HG02610 (cell line): ENCODE measurements around the gene SLC43A1.
A peak's percentile ranks its signal among the peaks of the same experiment; 100 is the strongest.
"Not testable (repeated sequence)": the region's sequence is repeated elsewhere in the genome, so short reads cannot be mapped to it uniquely, and the experiment has no call there.

Experiments used
- ATAC-seq: cut with Tn5 transposase; IDR thresholded peaks from one replicate; pipeline ENCODE4 v1.9.1; 2021; ENCODE audit warnings: mild to moderate bottlenecking, moderate library complexity; ENCODE audit not compliant: unreplicated experiment

The SLC43A1 gene

DNA sequence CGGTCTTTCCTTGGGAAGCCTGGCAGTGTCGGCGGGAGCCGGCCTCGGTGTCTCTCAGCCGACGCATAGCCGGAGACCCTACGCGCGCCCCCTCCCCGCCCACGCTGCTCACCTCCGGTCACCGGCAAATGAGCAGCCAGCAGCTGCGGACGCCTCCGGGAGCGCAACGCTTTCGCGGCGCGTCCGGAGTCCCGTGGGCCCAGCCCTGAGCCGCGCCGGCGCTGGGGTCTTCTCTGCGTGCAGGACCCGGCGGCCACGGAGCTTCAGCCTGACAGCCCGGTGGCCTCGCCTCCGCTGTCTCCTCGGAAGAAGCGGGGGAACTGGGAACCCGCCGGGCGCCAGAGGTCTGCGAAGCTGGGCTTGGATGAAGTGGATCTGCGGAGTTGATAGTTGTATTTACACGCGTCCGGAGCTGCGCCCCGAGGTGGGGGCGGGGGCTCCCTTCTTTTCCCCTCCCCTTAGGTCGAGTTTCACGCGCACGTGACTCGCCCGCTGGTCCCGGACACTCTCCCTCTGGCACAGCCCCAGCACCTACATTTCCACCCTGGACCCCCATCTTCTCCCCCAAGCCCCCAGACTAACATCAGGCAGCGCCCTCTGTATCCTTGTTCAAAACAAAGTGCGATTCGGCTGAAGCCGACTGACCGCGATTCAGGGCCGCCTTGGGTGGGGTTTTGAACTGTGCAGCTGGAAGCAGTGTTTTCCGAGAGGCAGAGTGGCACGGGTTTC lies at the start of gene SLC43A1:
TSS of gene SLC43A1 (minus strand) at position 371 of the 729 bp plus-strand sequence. CDS start 1,591 bp downstream, outside the sequence.
- peak; percentile 24 for ATAC-seq

DNA sequence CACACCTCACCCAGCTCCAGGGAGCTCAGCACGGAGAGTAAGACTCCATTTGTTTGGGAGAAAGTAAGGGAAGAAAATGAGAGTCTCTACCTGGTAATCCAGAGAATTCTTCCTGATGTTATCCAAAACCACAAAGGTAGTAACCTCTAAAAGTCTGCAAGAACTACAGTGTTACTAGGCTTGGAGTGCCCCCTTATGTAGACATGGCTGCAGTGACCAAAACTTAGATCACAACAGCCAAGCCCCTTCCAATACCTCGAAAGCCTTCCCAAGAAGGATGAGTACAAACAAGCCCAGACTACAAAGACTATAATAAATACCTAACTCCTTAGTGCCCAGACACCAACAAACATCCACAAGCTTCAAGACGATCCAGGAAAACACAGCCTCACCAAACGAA lies 47.1 kb upstream of the SLC43A1 start:
- no peak for ATAC-seq

DNA sequence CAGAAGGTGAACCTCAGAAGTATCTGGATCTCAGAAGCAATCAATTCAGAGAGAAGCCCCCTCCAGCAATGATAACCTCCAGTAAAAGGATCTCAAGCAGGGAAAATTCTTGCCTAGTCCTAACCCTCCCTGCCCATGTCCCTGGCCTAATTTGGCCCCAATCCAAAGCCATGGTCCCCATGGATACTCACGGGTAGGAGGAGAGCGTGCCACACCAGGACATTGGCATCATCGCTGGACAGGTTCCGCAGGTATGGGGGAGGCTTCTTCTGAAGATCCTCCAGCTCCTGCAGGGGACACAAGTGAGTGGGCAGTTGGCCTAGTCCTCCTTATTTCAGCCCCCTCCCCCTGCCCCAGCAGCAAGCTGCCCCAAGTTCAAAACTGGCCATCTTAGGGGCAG lies 44.6 kb upstream of the SLC43A1 start:
- ATAC-seq, result no peak

DNA sequence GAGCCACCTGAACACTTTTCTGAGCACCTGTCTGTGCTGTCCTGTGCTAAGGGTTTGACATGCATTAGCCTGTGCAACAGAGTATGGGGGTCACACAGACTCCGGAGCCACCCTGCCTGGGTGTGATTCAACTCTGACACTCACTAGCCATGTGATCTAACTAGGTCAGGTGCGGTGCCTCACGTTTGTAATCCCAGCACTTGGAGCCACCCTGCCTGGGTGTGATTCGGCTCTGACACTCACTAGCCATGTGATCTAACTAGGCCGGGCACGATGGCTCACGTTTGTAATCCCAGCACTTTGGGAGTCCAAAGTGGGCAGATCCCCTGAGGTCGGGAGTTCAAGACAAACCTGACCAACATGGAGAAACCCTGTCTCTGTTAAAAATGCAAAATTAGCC lies 40.5 kb upstream of the SLC43A1 start:
- ATAC-seq, result no peak

DNA sequence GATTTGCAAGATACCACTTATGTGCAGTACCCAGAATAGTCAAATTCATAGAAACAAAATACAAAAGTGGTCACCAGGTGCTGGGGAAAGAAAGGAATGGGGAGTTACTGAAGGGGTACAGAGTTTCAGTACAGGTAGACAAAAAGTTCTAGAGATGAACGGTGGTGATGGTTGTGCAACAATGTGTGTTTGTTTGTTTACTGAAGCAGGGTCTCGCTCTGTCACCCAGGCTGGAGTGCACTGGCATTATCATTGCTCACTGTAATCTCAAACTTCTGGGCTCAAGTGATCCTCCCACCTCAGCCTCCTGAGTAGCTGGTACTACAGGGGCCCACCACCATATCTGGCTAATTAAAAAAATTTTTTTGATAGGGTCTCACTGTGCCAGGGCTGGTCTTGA lies 39.9 kb upstream of the SLC43A1 start:
- ATAC-seq, result no peak

DNA sequence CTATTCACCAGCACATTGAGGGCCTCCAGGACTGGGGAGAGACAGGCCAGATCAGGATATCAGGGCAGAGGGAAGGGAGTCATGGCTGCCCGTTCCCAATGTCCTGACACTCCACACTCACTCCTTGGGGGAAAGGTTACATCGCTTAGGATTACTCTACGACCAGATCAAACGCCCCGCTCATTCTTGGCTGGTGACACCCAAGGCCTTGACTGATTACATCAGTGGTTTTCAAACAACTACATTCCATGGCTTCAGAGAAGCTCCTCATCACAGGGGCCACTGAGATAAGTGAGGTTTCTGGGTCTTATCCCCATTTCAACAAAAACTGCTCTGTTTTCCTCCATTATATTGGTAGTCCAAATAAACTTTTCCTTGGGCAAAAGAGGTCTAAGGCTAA lies 37.0 kb upstream of the SLC43A1 start:
- no peak for ATAC-seq

DNA sequence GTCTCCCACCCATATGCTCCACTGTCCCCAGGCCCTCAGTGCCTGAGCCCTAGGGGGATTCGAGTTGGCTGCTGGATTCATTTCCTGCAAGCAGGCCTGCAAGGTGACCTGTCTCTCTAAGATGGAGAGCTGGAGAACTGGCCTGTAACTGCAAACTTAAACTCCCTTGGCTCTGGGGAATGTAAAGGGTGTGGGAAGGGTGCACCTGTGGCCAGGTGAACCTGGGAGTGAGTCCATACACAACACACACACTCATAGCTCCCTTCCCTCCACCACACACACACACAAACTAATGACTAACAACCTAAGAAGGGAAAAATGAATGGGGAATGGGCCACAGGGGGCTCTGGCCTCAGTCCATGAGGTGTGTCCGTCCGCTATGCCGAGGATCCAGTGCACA lies 36.4 kb upstream of the SLC43A1 start:
- no peak for ATAC-seq

DNA sequence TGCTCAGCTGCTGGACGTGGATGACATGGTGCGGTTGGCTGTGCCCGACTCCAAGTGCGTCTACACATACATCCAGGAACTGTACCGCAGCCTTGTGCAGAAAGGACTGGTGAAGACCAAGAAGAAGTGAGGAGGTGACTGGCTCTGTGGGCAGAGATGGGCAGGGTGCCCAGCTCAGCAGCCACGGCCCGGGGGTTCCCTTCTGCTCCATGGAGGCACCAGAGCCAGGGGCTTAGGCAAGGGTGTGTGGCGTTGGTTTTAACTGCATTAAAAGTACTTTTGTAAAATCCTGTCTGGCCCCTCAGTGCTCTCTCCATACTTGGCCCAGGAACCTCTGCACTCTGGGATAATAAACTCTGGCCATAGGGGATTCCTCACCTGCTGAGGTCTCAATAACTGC lies 34.5 kb upstream of the SLC43A1 start:
- no peak for ATAC-seq

DNA sequence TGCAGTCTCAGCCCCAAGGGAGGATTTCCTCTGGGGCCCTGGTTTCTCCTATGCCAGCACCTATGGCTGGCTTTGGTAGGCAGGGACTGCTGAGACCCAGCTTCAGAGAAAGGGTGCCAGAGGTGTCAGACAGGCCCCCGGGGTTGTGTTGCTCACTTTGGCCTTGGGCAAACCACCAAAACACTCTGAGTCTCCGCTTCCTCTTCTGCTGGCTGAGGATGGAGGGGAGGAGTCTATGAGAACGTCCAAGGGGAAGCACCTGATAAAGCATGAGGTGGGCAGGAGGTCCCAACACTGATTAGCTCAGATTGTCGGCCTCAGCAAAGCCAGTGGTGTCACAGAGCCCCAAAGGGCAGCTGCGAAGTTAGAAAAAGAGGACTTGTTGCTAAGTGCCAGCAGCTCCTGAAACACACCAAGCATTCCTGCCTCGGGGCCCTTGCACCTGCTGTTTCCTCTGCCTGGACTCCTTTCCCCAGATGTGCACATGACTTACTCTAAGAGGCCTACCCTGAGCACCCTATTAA lies 32.4 kb upstream of the SLC43A1 start:
- peak; percentile 81 for ATAC-seq

DNA sequence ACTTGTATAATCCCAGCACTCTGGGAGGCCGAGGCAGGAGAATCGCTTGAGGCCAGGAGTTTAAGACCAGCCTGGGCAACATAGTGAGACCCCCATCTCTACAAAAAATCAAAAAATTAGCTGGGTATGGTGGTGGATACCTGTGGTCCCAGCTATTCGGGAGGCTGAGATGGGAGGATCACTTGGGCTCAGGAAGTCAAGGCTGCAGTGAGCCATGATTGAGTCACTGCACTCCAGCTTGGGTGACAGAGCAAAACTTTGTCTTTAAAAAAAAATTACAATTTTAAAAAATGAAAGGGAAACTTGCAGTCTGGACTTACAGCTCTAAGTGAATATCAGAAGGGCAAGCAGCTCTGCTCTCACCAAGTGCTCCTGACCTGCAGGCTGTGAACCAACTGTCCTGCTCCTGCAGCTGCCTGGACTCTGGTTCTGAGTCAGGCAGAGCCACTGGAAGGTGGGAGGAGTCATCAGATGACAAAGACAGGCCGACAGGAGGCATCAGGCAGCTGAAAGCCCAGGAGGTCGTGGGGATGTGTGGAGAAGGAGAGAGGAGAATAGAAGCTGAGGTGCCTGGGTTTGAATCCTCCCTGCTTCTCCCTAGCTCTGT lies 31.5 kb upstream of the SLC43A1 start:
- ATAC-seq, result peak; percentile 76

DNA sequence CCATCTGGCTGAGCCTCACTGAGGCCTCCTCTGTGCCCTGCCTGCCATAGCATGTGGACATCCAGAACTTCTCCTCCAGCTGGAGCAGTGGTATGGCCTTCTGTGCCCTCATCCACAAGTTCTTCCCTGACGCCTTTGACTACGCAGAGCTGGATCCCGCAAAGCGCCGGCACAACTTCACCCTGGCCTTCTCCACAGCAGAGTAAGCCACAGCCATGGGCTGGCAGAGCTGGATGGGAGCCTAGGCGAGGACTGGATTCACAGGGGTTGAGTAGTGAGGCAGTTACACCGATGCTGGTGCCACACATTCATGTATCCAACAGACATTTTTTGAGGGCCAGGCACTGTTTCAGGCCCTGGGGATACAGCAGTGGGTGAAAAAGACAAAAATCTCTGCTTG lies 30.9 kb upstream of the SLC43A1 start:
- ATAC-seq, result no peak

DNA sequence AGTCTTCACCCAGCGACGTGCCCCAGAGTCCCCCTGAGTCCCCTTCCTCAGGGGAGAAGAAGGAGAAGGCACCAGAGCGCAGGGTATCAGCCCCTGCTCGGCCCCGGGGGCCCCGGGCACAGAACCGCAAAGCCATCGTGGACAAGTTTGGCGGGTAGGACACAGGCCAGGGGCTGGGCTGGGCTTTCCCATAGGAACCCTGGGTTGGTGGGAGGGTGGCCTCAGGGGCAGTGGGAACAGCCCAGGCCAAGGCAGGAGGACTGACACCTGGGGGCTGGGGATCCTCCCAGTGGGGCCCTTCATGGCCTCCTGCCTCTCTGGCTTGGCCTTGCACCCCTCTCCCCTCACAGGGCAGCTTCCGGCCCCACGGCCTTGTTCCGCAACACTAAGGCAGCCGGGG lies 30.4 kb upstream of the SLC43A1 start:
- ATAC-seq, result no peak

DNA sequence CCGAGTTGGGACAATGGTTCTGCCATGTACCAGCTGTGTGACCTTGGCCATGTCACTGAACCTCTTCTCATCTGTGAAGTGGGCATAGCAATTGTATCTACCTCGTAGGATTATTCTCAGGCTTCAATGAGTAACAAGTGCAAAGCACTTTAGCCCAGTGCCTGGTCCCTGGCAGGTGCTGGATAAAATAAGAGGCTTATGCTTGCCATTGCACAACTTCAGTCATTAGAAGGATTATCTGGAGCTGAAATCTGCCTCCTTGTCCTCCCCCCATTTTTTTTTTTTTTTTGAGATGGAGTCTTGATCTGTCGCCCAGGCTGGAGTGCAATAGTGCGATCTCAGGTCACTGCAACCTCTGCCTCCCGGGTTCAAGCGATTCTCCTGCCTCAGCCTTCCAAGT lies 29.1 kb upstream of the SLC43A1 start:
- no peak for ATAC-seq

DNA sequence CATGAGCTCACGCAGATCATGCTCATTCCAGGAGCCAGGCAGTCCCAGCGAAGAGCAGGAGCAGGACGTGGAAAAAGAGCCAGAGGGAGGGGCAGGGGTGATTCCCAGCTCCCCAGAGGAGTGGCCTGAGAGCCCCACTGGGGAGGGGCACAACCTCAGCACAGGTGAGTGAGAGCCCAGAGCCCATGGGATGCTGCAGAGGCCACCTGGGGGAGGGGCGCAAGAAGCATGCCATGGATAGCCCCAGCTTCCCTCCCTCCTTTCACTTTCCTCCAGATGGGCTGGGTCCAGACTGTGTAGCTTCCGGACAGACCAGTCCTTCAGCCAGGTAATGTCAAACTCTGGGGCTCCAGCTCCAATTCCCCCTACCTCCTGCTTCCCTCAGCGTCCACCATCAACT lies 28.1 kb upstream of the SLC43A1 start:
- ATAC-seq, result no peak

DNA sequence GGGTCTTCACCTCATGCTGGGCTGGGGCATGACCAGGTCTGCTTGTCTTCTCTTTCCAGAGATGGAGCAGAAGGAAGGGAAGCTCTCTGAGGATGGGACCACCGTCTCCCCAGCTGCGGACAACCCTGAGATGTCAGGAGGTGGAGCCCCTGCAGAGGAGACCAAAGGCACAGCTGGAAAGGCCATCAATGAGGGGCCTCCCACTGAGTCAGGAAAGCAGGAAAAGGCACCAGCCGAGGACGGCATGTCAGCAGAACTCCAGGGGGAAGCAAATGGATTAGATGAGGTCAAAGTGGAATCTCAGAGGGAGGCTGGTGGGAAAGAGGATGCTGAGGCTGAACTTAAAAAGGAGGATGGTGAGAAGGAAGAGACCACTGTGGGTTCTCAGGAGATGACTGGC lies 27.1 kb upstream of the SLC43A1 start:
- no peak for ATAC-seq

DNA sequence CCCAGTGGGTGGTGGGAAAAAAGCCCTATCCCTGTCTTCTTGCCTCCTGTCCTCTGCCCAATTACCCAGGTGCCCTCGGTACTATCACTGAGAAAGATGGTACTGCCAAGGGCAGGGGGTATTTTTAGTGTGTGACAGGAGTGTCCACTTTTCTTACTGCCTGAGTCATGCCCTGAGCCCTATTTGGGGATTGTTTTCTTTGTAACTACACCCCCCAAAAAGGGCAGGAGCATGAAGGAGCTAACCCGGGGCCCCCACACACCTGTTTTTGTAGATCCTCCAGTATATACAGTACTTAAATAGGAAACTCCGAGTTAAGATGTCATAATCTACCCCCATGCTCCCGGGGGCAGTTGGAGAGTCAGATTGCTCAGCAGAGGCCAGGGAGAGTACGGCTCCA lies 25.7 kb upstream of the SLC43A1 start:
- ATAC-seq, result no peak

DNA sequence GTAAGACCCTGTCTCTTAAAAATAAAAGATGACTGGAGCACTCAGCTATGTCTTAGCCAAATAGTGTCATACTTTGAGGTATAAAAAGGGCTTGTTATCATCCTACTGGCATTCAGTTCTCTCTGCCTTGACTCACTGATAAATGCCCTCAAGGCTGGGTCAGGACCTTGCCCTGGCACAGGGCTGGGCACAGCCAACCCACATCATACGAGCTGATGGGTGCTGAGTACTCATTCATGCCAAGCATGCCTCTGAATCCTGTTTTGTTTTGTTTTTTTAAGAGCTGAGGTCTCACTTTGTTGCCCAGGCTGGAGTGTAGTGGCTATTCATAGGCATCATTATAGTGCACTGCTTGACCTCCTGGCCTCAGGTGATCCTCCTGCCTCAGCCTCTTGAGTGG lies 23.8 kb upstream of the SLC43A1 start:
- no peak for ATAC-seq

DNA sequence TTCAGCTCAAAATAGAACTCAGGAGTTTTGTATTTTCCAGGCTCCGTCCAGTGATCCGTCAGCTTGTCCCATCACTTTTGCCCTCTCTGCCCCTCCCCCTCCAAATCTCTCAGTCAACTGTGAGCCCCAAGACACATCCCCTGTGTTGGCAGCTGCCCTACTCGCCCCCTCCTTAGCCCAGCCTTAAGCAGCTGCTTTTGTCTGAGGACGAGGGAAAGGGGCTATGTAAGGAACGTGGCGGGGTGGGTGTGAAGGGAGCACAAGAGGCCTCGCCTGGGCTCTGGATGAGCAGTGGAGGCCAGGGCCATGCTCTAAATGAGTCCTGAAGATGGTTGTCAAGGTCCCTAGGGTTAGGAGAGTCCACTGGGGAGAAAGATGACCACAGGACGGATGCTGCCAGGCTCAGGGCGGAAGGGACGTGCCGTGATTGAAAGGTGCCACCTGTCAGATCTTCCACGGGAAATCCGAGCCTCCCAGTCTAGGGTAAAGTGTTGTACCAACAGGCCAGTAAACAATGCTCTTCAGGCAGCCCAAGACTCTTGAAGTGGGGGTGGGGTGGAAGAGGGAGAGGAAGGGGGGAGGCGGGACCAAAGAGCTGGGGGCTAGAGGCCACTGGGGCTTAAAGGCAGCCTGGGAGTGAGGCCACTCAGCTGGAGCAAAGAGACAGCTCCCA lies 21.6 kb upstream of the SLC43A1 start, which contains the start of gene SMTNL1:
TSS of gene SMTNL1 (plus strand) at position 649 of the 673 bp plus-strand sequence. CDS start 5,048 bp downstream, outside the sequence.
- ATAC-seq, result no peak

DNA sequence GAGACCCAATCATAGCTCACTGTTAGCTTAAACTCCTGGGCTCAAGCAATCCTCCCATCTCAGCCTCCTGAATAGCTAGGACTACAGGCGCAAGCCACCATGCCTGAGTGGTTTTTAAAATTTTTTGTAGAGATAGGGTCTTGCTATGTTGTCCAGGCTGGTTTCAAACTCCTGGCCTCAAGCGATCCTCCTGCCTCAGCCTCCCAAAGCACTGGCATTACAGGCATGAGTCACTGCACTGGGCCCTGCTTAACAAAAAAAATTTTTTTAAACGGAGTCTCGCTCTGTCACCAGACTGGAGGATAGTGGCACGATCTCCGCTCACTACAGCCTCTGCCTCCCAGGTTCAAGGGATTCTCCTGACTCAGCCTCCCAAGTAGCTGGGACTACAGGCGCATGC lies 18.9 kb upstream of the SLC43A1 start:
- not testable (repeated sequence) for ATAC-seq

DNA sequence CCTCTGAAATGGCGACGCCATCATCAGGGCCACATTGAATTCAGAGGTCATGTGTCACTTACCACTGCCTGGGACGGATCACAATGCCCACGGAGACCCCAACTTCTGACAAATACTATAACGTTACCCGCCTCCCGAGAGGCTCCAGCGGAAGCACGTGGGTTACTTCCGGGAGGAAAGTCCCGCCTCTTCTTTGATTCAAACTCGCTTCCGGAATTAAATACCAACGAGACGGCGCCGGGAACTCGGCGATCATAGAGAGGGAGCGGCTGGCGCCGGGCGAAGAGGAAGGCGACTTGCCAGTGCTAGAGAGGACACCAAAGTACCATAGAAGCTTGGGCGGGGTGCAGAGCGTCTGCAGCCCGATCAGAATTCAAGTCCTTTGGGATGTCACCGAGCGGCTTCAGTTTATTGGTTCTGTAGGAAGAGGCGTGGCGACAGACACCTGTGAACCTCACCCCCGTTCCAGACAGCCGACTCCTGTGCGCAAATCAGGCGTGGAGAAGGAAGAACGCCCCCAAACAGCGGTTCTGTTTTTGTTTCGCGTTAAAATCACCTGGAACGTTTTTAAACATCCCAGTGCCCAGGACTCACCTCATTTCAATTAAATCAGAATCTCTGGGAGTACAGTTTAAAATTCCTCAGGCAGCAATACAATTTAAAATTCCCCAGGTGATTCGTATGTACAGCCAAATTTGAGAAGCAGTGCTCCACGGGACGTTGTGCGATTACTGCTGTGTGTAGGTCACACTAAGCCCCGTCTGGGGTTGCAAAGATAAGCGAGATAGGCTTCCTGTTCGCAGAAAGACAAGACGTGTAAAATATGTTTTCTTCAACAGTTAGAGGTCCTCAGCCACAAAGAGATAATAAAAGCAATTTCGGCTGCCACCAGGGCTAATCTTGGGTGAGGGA lies 15.3 kb upstream of the SLC43A1 start, which contains the start of gene TIMM10:
TSS of gene TIMM10 (minus strand) at position 159 of the 912 bp plus-strand sequence. CDS start 565 bp downstream, outside the sequence.
- peak; percentile 98 for ATAC-seq

DNA sequence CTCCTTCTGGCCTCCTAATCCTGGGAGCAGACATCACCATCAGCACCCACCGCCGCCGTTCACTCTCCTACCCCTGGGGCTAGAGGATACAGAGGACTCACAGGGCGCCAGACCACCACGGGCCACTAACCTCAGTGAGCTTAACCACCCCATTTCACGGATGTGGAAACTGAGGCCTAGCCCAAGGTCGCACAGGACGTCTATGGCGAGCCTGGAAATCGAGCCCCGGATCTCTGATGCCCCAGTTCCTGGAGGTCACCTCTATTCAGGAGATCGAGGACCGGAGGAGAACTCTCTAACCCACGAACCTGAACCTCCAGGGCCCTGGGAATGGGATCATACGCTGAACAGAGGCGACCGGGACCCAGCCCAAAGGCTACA lies 14.7 kb upstream of the SLC43A1 start:
- ATAC-seq, result no peak
